WTC11 (cell line): ENCODE measurements around the gene EPHX1. TPM values are rescaled to one million over a fixed set of nuclear protein-coding genes. Genes with fewer than 3 reads are reported as not detected.

Experiments used
- ATAC-seq: fragments of 200-7000 bp; cut with Tn5 transposase; 2 replicates; pipeline ENCODE4 v1.10.0; 2021; ENCODE audit warnings: mild to moderate bottlenecking, moderate library complexity
- CTCF ChIA-PET: fragments of 300-600 bp; sonication (Branson Sonifier 250); formaldehyde crosslinking; loops from one replicate; lab custom pipeline; 2021; ENCODE audit warnings: antibody characterized with exemption; lab: Charles Lee
- POLR2A ChIA-PET: fragments of 350-600 bp; sonication (Branson Sonifier 250); formaldehyde crosslinking; loops from one replicate; lab custom pipeline; 2021; ENCODE audit warnings: antibody characterized with exemption; lab: Charles Lee
- DNase-seq: peaks from one replicate; pipeline ENCODE4 v3.0.0; 2021; ENCODE audit warnings: low spot score
- H3K27ac Mint-ChIP-seq: 2 replicates; pipeline ENCODE4 v1.8.0; 2021; ENCODE audit warnings: mixed read lengths
- H3K27me3 Mint-ChIP-seq: 2 replicates; pipeline ENCODE4 v1.8.0; 2021; ENCODE audit warnings: low read depth, mild to moderate bottlenecking, moderate library complexity, mixed read lengths
- H3K36me3 Mint-ChIP-seq: 2 replicates; pipeline ENCODE4 v1.8.0; 2021; ENCODE audit warnings: mixed read lengths
- H3K4me1 Mint-ChIP-seq: 2 replicates; pipeline ENCODE4 v1.8.0; 2022; ENCODE audit warnings: mixed read lengths
- H3K4me3 Mint-ChIP-seq: 2 replicates; pipeline ENCODE4 v1.8.0; 2021; ENCODE audit warnings: mild to moderate bottlenecking, moderate library complexity, mixed read lengths
- H3K9me3 Mint-ChIP-seq: 2 replicates; pipeline ENCODE4 v1.8.0; 2021; ENCODE audit warnings: mixed read lengths
- ATF2 ChIP-seq: sonication (generic); formaldehyde crosslinking; IDR thresholded peaks from 2 replicates; pipeline ENCODE4 v1.8.1; 2022; ENCODE audit warnings: low read depth, missing genetic modification reagents, borderline replicate concordance
- E2F1 ChIP-seq: sonication (generic); formaldehyde crosslinking; IDR thresholded peaks from 2 replicates; pipeline ENCODE4 v1.8.0; 2022; ENCODE audit warnings: mild to moderate bottlenecking, missing genetic modification reagents
- FOXP4 ChIP-seq: sonication (generic); formaldehyde crosslinking; IDR thresholded peaks from 2 replicates; pipeline ENCODE4 v1.8.0; 2022; ENCODE audit warnings: mild to moderate bottlenecking, missing genetic modification reagents
- GABPB1 ChIP-seq: sonication (generic); formaldehyde crosslinking; IDR thresholded peaks from 2 replicates; pipeline ENCODE4 v1.8.1; 2023; ENCODE audit warnings: mild to moderate bottlenecking, missing genetic modification reagents
- MXD4 ChIP-seq: fragments of 250-450 bp; sonication (Bioruptor Pico); IDR thresholded peaks from 2 replicates; pipeline ENCODE4 v1.8.0; 2021; ENCODE audit warnings: mild to moderate bottlenecking, moderate library complexity, borderline replicate concordance
- OVOL2 ChIP-seq: fragments of 250-450 bp; sonication (Bioruptor Pico); IDR thresholded peaks from 2 replicates; pipeline ENCODE4 v1.9.0; 2021; ENCODE audit warnings: mild to moderate bottlenecking, borderline replicate concordance
- PRRX2 ChIP-seq: fragments of 250-450 bp; sonication (Bioruptor Pico); IDR thresholded peaks from 2 replicates; pipeline ENCODE4 v1.8.0; 2021; ENCODE audit warnings: mild to moderate bottlenecking
- SMAD4 ChIP-seq: sonication (generic); formaldehyde crosslinking; IDR thresholded peaks from 2 replicates; pipeline ENCODE4 v1.8.0; 2022; ENCODE audit warnings: mild to moderate bottlenecking, missing genetic modification reagents
- ZNF121 ChIP-seq: sonication (generic); formaldehyde crosslinking; IDR thresholded peaks from 2 replicates; pipeline ENCODE4 v1.8.0; 2023; ENCODE audit warnings: missing genetic modification reagents
- ZNF263 ChIP-seq: sonication (generic); formaldehyde crosslinking; IDR thresholded peaks from 2 replicates; pipeline ENCODE4 v1.8.1; 2022; ENCODE audit warnings: low read depth, mild to moderate bottlenecking, moderate library complexity, missing genetic modification reagents
- ZNF281 ChIP-seq: sonication (generic); formaldehyde crosslinking; IDR thresholded peaks from 2 replicates; pipeline ENCODE4 v1.8.0; 2023; ENCODE audit warnings: mild to moderate bottlenecking, missing genetic modification reagents
- total RNA-seq: library from RNA; stranded (reverse); gene quantifications from 3 replicates; pipeline ENCODE4 v1.2.3, GENCODE V29; 2021

The EPHX1 gene
- total RNA-seq, 1 experiment from 2014 or later: 60.9 TPM

GRCh38 chr1:225890346-225891228 is 80.7 kb downstream of the EPHX1 start:
- H3K4me1 Mint-ChIP-seq: peaks cover 42% of the 10 kb centered on the region
- peak overlapping the region; percentile 29; the same call in 1 of the 2 replicates for H3K4me3 Mint-ChIP-seq
- H3K27me3 Mint-ChIP-seq: no peaks in the 10 kb centered on the region; the same call in 1 of the 2 replicates
- peak; percentile 68 for DNase-seq
- CTCF ChIA-PET: interaction anchor here (0.9 to 4.3 kb wide), 8 partner anchors 8 to 416 kb away, joined by 3 to 21 read pairs (median 12); partner anchors contain the start of genes PYCR2 and TMEM63A
- ATAC-seq: peak; percentile 58
- TF ChIP-seq FOXP4 (CRISPR knock-in tag): peak; percentile 84; the same call in 1 of the 2 replicates
- TF ChIP-seq ZNF263 (CRISPR knock-in tag): no peak
- peak; percentile 68; the same call in 1 of the 2 replicates for TF ChIP-seq ZNF121
- no peak for TF ChIP-seq PRRX2 (CRISPR knock-in tag)
- 0 out of 2 replicates have a peak, but pooled peaks have one; percentile 30 for TF ChIP-seq SMAD4 (CRISPR knock-in tag)
- H3K36me3 Mint-ChIP-seq: 0 out of 2 replicates have a peak, but pooled peaks cover 4% of the 10 kb centered on the region
- POLR2A ChIA-PET: interaction anchor here (0.8 to 1.5 kb wide), 4 partner anchors 8 to 112 kb away, joined by 3 read pairs; no protein-coding TSS in a partner anchor
- no peaks in the 10 kb centered on the region for H3K9me3 Mint-ChIP-seq
- H3K27ac Mint-ChIP-seq: peak overlapping the region; percentile 78

- no peak overlapping the region for H3K4me3 Mint-ChIP-seq
- DNase-seq: no peak
- no peak for ATAC-seq
- H3K4me1 Mint-ChIP-seq: peaks cover 41% of the 10 kb centered on the region
- ChIA-PET CTCF (interaction anchor here (2.3 to 4.3 kb wide), 3 partner anchors 9 to 20 kb away, joined by 10 to 21 read pairs (median 15); partner anchors contain the start of gene TMEM63A), POLR2A (no interaction called here)
- H3K9me3 Mint-ChIP-seq: no peaks in the 10 kb centered on the region
- no peak for TF ChIP-seq ZNF281 (CRISPR knock-in tag)
- TF ChIP-seq ATF2 (CRISPR knock-in tag): no peak
- TF ChIP-seq MXD4 (CRISPR knock-in tag): no peak
- no peak for TF ChIP-seq PRRX2 (CRISPR knock-in tag)
- TF ChIP-seq E2F1 (CRISPR knock-in tag): no peak
- peak; percentile 71 for TF ChIP-seq ZNF121
- TF ChIP-seq GABPB1 (CRISPR knock-in tag): peak; percentile 70
- no peak for TF ChIP-seq OVOL2 (CRISPR knock-in tag)
- no peaks in the 10 kb centered on the region; the same call in 1 of the 2 replicates for H3K27me3 Mint-ChIP-seq
- H3K36me3 Mint-ChIP-seq: 0 out of 2 replicates have a peak, but pooled peaks cover 3% of the 10 kb centered on the region
- H3K27ac Mint-ChIP-seq: 0 out of 2 replicates have a peak overlapping the region, but pooled peaks have one; percentile 58
Observed at GRCh38 chr1:225891229-225891972, 81.5 kb downstream of the EPHX1 start.
